Transverse colon (tissue), 4 donors: ENCODE measurements around the gene IGSF9.

Experiments used
- CTCF ChIP-seq, 5 experiments: fragments of 200-600 bp in 3 of 5; fragments of 450-650 bp in 2 of 5; sonication (generic) in 3 of 5; IDR thresholded peaks; 1 replicate in 2 of 5; 2 replicates in 3 of 5; pipeline ENCODE4 v1.5.1; 2016 to 2017; ENCODE audit warnings: antibody characterized with exemption in 5 of 5, inconsistent platforms in 3 of 5, mild to moderate bottlenecking in 2 of 5, moderate library complexity in 1 of 5
- EP300 ChIP-seq: sonication (generic); formaldehyde crosslinking; IDR thresholded peaks from one replicate; pipeline ENCODE4 v1.6.1; 2017; ENCODE audit warnings: antibody characterized with exemption, low read depth
- POLR2A ChIP-seq: fragments of 450-650 bp; IDR thresholded peaks from one replicate; pipeline ENCODE4 v1.6.1; 2016; ENCODE audit warnings: antibody characterized with exemption, mild to moderate bottlenecking, moderate library complexity
- POLR2AphosphoS5 ChIP-seq, 3 donors: sonication (generic); formaldehyde crosslinking; IDR thresholded peaks; one replicate each; pipeline ENCODE4 v1.6.1; 2016; ENCODE audit warnings: antibody characterized with exemption in 3 of 3

- TF ChIP-seq EP300 (no peak), CTCF (IDR thresholded peaks at IDR 0.05) (no peak), POLR2A (no peak), POLR2AphosphoS5 (IDR thresholded peaks at IDR 0.05) (no peak)
Measured at GRCh38 chr1:159925719-159926078, 19.7 kb downstream of the IGSF9 start.
